HEK293 (cell line): ENCODE measurements around the gene GSC2.

Experiments used
- BCL11B ChIP-seq: fragments of 450-650 bp; formaldehyde crosslinking; IDR thresholded peaks from 2 replicates; pipeline ENCODE4 v1.5.1; 2016; ENCODE audit warnings: low read depth, missing biosample characterization, missing genetic modification characterization
- BCL6B ChIP-seq: fragments of 450-650 bp; formaldehyde crosslinking; IDR thresholded peaks from 2 replicates; pipeline ENCODE4 v1.5.1; 2017; ENCODE audit warnings: missing biosample characterization, missing genetic modification characterization
- FEZF1 ChIP-seq: fragments of 450-650 bp; formaldehyde crosslinking; IDR thresholded peaks from 2 replicates; pipeline ENCODE4 v1.5.1; 2016; ENCODE audit warnings: missing biosample characterization, missing genetic modification characterization
- GLIS2 ChIP-seq: fragments of 450-650 bp; formaldehyde crosslinking; IDR thresholded peaks from 2 replicates; pipeline ENCODE4 v1.5.1; 2016; ENCODE audit warnings: missing biosample characterization, missing genetic modification characterization
- REST ChIP-seq: fragments of 450-650 bp; formaldehyde crosslinking; IDR thresholded peaks from 2 replicates; pipeline ENCODE4 v1.5.1; 2016; ENCODE audit warnings: missing biosample characterization, missing genetic modification characterization
- SP3 ChIP-seq: fragments of 450-650 bp; formaldehyde crosslinking; IDR thresholded peaks from 2 replicates; pipeline ENCODE4 v1.5.1; 2016; ENCODE audit warnings: missing biosample characterization, missing genetic modification characterization
- WT1 ChIP-seq: fragments of 450-650 bp; formaldehyde crosslinking; IDR thresholded peaks from 2 replicates; pipeline ENCODE4 v1.5.1; 2016; ENCODE audit warnings: missing biosample characterization, missing genetic modification characterization
- YY1 ChIP-seq: fragments of 450-650 bp; formaldehyde crosslinking; IDR thresholded peaks from 2 replicates; pipeline ENCODE4 v1.5.1; 2018; ENCODE audit warnings: missing biosample characterization, missing genetic modification characterization
- ZBTB26 ChIP-seq: fragments of 450-650 bp; formaldehyde crosslinking; optimal IDR thresholded peaks from 2 replicates; pipeline ENCODE3; 2016; ENCODE audit warnings: missing biosample characterization, mild to moderate bottlenecking, missing genetic modification characterization
- ZBTB49 ChIP-seq: fragments of 450-650 bp; formaldehyde crosslinking; IDR thresholded peaks from 2 replicates; pipeline ENCODE4 v1.5.1; 2016; ENCODE audit warnings: missing biosample characterization, missing genetic modification characterization, low read depth
- ZFHX2 ChIP-seq: fragments of 450-650 bp; formaldehyde crosslinking; conservative IDR thresholded peaks from 2 replicates; pipeline ENCODE4 v1.5.1; 2016; ENCODE audit warnings: missing biosample characterization, missing genetic modification characterization
- ZNF2 ChIP-seq: fragments of 450-650 bp; formaldehyde crosslinking; IDR thresholded peaks from 2 replicates; pipeline ENCODE4 v1.5.1; 2016; ENCODE audit warnings: missing biosample characterization, missing genetic modification characterization
- ZNF202 ChIP-seq: fragments of 450-650 bp; formaldehyde crosslinking; IDR thresholded peaks from 2 replicates; pipeline ENCODE4 v1.5.1; 2016; ENCODE audit warnings: missing biosample characterization, missing genetic modification characterization, borderline replicate concordance
- ZNF221 ChIP-seq: fragments of 450-650 bp; formaldehyde crosslinking; IDR thresholded peaks from 2 replicates; pipeline ENCODE4 v1.5.1; 2017; ENCODE audit warnings: missing biosample characterization, missing genetic modification characterization, borderline replicate concordance
- ZNF266 ChIP-seq: fragments of 450-650 bp; formaldehyde crosslinking; IDR thresholded peaks from 2 replicates; pipeline ENCODE4 v1.5.1; 2016; ENCODE audit warnings: missing biosample characterization, missing genetic modification characterization, low read depth
- ZNF335 ChIP-seq: fragments of 450-650 bp; formaldehyde crosslinking; conservative IDR thresholded peaks from 2 replicates; pipeline ENCODE4 v1.5.1; 2016; ENCODE audit warnings: missing biosample characterization, missing genetic modification characterization
- ZNF391 ChIP-seq: fragments of 450-650 bp; formaldehyde crosslinking; IDR thresholded peaks from 2 replicates; pipeline ENCODE4 v1.5.1; 2016; ENCODE audit warnings: low read depth, missing biosample characterization, missing genetic modification characterization, borderline replicate concordance
- ZNF433 ChIP-seq: fragments of 450-650 bp; formaldehyde crosslinking; IDR thresholded peaks from 2 replicates; pipeline ENCODE4 v1.5.1; 2016; ENCODE audit warnings: missing biosample characterization, missing genetic modification characterization, low read depth
- ZNF558 ChIP-seq: fragments of 450-650 bp; formaldehyde crosslinking; IDR thresholded peaks from 2 replicates; pipeline ENCODE4 v1.5.1; 2016; ENCODE audit warnings: missing biosample characterization, missing genetic modification characterization
- ZNF596 ChIP-seq: fragments of 450-650 bp; IDR thresholded peaks from 2 replicates; pipeline ENCODE4 v1.5.0; 2018; ENCODE audit warnings: missing biosample characterization, mild to moderate bottlenecking, missing genetic modification characterization, moderate library complexity
- ZNF621 ChIP-seq: fragments of 450-650 bp; formaldehyde crosslinking; IDR thresholded peaks from 2 replicates; pipeline ENCODE4 v1.5.1; 2017; ENCODE audit warnings: missing biosample characterization, missing genetic modification characterization
- ZNF660 ChIP-seq: fragments of 450-650 bp; IDR thresholded peaks from 2 replicates; pipeline ENCODE4 v1.5.1; 2018; ENCODE audit warnings: missing biosample characterization, mild to moderate bottlenecking, missing genetic modification characterization
- ZNF692 ChIP-seq: fragments of 450-650 bp; formaldehyde crosslinking; IDR thresholded peaks from 2 replicates; pipeline ENCODE4 v1.5.1; 2016; ENCODE audit warnings: missing biosample characterization, missing genetic modification characterization
- ZNF76 ChIP-seq: fragments of 450-650 bp; formaldehyde crosslinking; IDR thresholded peaks from 2 replicates; pipeline ENCODE4; 2016; ENCODE audit warnings: low read depth, missing biosample characterization, missing genetic modification characterization, borderline replicate concordance
- ZNF777 ChIP-seq: fragments of 450-650 bp; formaldehyde crosslinking; IDR thresholded peaks from 2 replicates; pipeline ENCODE4 v1.5.1; 2017; ENCODE audit warnings: missing biosample characterization, missing genetic modification characterization, borderline replicate concordance
- ZNF830 ChIP-seq: fragments of 450-650 bp; IDR thresholded peaks from 2 replicates; pipeline ENCODE4 v1.5.0; 2018; ENCODE audit warnings: missing biosample characterization, missing genetic modification characterization, low read depth, mild to moderate bottlenecking, moderate library complexity
- ZNF843 ChIP-seq: fragments of 450-650 bp; formaldehyde crosslinking; IDR thresholded peaks from 2 replicates; pipeline ENCODE4 v1.5.1; 2016; ENCODE audit warnings: missing biosample characterization, missing genetic modification characterization
- ZSCAN16 ChIP-seq: fragments of 450-650 bp; formaldehyde crosslinking; IDR thresholded peaks from 2 replicates; pipeline ENCODE4 v1.5.1; 2016; ENCODE audit warnings: missing biosample characterization, missing genetic modification characterization
- ZSCAN18 ChIP-seq: fragments of 450-650 bp; formaldehyde crosslinking; IDR thresholded peaks from 2 replicates; pipeline ENCODE4 v1.5.1; 2016; ENCODE audit warnings: missing biosample characterization, missing genetic modification characterization

Gene GSC2

GRCh38 chr22:19178065-19178656 lies 28.1 kb upstream of the GSC2 start (continued):
- TF ChIP-seq ZBTB49 (tag by site-specific recombination) = no peak
- TF ChIP-seq YY1 (tag by site-specific recombination) = no peak
- no peak for TF ChIP-seq BCL11B
- no peak for TF ChIP-seq FEZF1 (tag by site-specific recombination)
- TF ChIP-seq ZNF202 (tag by site-specific recombination) = no peak
- no peak for TF ChIP-seq ZNF558 (tag by site-specific recombination)
- TF ChIP-seq ZNF433 (tag by site-specific recombination) = no peak
- TF ChIP-seq ZFHX2 (tag by site-specific recombination) = peak; percentile 37
- no peak for TF ChIP-seq ZSCAN16 (tag by site-specific recombination)
- no peak; the same call in 1 of the 2 replicates for TF ChIP-seq WT1 (tag by site-specific recombination)
- TF ChIP-seq ZNF621 = no peak
- TF ChIP-seq ZNF777 = no peak
- no peak for TF ChIP-seq ZNF266 (tag by site-specific recombination)
- TF ChIP-seq GLIS2 (tag by site-specific recombination) = peak; percentile 93
- peak; percentile 80 for TF ChIP-seq ZBTB26
- TF ChIP-seq ZNF76 (tag by site-specific recombination) = no peak; the same call in 1 of the 2 replicates
- peak; percentile 96 for TF ChIP-seq ZNF692 (tag by site-specific recombination)
- TF ChIP-seq ZNF830 (tag by site-specific recombination) = no peak
- TF ChIP-seq BCL6B (tag by site-specific recombination) = no peak
- no peak; the same call in 1 of the 2 replicates for TF ChIP-seq ZNF335 (tag by site-specific recombination)
- peak; percentile 19 for TF ChIP-seq SP3 (tag by site-specific recombination)
- no peak for TF ChIP-seq ZNF391 (tag by site-specific recombination)
- no peak for TF ChIP-seq ZNF221
- no peak for TF ChIP-seq ZNF596 (tag by site-specific recombination)
- no peak for TF ChIP-seq ZNF2 (tag by site-specific recombination)
- no peak for TF ChIP-seq ZNF660 (tag by site-specific recombination)
- TF ChIP-seq REST = no peak
- TF ChIP-seq ZSCAN18 (tag by site-specific recombination) = no peak
- TF ChIP-seq ZNF843 (tag by site-specific recombination) = no peak
